Limb (tissue), 2 donors: ENCODE results near the gene CC2D1B.
"Not testable (repeated sequence)": the region's sequence is repeated elsewhere in the genome, so short reads cannot be mapped to it uniquely, and the experiment has no call there.

Experiments used
- DNase-seq, 2 donors: peaks; one replicate each; pipeline ENCODE4 v3.0.0-alpha.2; 2016; ENCODE audit errors: extremely low spot score in 2 of 2

The CC2D1B gene

DNA sequence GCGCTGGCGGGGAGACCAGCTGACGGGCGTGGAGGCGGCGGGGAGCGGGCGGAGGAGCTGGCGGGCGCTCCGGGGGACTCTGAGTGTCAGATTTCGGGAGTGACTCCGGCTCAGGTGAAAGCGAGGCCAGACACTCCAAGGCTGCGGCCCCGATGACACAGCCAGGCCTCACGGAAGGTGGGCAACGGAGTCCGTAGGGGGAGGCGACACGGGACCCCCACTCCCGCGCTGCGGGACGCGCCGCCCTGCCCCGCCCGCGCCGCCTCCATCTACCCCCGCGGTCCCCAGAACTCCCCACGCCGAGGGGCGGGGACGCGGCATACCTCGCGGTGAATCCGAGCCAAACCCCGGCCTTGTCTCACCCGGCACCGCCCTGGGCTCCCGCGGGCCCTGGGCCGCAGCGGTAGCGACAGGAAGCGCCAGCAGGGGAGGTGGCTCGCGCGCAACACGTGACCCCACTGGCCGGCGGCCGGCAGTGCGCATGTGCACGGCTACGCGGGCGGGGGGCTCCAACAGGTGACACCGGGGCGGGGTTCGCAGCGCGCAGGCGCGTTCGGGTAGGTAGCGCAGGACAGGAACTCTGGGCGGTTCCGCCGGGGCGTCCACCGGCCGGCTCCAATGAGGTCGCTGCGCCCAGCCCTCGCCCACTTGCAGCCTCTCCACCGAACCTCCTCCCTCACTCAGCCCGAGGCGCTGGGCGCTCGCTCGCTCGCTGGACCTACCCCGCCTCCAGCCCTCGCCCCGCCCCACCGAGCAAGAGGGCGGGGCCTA is at the start of gene CC2D1B:
Gene CC2D1B (minus strand): TSS at position 460 of the 771 bp plus-strand sequence. CDS start 1,585 bp downstream, outside the sequence.
- peak; percentile 96 to 99 for DNase-seq

GRCh38 chr1:52414942-52415341 is 48.9 kb upstream of the CC2D1B start:
- DNase-seq = no peak

DNA sequence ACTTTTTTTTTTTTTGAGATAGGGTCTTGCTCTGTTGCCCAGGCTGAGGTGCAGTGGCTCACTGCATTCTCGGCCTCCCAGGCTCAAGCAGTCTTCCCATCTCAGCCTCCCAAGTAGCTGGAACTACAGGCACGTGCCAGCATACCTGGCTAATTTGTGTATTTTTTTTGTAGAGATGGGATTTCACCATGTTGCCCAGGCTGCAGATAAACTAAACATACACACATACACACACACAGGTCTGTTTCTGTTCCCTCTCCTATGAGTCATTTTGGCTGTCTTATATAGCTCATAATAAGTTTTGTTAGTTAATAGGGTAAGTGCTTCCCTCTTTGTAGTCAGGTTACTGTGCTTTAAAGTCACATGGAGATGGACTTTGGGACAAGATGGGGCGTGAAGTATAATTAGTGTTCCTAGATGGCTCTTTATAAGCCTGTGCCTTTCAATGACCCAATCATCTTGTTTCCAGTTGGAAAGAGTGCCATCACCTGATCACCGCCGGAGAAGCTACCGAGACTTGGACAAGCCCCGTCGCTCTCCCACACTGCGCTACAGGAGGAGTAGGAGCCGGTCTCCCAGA is 47.5 kb upstream of the CC2D1B start:
- DNase-seq = no peak

DNA sequence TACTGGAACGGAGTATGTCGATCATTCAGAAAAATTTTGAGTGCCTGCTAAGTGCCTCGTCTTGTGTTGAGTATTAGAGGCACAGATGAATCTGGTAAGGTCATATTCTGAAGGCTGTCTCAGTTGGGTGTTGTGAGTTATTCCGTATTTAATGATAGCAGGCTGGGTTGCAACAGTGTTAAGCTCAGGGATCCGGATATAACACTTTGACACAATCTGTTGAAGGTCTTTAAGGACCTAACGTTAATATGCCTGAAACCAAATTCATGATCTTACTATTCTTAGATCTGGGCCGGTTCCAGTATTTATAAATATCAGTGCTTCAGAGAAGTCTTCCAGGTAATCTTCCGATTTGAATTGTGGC is 39.0 kb upstream of the CC2D1B start:
- no peak for DNase-seq

DNA sequence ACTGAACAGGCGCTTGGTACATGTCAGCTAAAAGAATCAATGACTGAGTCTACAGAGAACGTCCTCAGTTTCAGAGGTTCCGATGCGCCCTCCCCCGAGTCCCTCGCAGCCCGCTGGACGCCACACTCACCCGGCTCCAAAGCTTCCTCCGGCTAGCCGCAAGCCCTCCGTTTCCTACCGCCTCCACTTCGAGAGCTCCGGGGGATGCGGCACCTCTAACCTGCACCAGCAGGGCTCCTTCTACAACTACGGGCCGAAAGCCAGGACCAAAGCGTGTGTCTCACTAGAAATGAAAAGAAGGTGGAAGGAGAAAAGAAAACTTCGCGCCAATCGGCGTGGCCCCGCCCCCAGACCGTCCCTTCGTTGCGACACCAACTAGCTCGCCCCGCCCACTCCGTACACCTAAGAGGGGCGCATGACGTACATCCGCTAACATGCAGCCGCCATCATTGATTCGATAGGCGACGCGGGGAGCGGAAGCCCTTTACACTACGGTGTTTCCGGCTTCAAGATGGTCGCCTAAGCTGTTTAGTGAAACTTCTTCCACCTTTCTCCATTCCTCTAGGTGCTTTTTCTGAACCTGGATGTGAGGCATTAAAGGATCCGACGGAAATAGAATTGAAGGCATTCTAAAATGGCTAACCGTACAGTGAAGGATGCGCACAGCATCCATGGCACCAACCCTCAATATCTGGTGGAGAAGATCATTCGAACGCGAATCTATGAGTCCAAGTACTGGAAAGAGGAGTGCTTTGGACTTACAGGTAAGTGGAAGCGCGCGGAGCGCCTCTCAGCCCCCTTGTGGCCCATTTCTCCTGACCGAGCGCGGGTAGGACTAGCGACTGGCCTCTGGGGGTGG is 38.3 kb upstream of the CC2D1B start, which contains the start of the genes ORC1 and PRPF38A:
Gene ORC1 (minus strand): TSS at position 308 of the 859 bp plus-strand sequence. CDS start 2,200 bp downstream, outside the sequence.
Gene PRPF38A (plus strand): TSS at position 487 of the 859 bp plus-strand sequence. CDS start 148 bp downstream, at position 635.
- DNase-seq = peak; percentile 97 to 99

DNA sequence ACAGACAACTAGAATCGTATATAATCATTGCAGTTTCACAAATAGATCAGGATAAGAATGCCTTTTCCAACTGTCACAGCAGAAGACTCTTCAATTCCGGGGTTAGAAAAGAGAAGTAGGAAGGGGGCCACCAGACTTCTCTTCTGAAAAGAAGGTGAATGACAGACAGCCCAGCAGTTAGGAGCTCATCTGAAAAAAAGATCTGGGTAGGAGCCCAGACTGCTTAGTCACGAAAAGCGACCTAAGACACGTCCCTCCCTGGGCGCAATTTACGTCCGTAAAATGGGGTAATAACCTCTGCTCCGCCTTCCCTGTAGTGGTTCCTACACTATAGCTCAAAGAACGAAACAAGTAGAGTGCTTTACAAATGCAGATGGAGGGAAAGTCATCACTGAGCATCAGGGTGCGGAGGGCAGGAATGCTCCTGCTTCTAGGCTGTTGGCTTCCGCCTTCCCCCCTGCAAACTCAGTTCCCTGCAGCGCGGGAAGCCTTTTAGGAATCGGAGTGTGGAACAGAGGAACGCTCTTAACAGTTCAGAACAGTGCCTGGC is 37.6 kb upstream of the CC2D1B start:
- peak; percentile 8 to 25 for DNase-seq

- DNase-seq = no peak
Observed at GRCh38 chr1:52402860-52403240, 36.8 kb upstream of the CC2D1B start.

DNA sequence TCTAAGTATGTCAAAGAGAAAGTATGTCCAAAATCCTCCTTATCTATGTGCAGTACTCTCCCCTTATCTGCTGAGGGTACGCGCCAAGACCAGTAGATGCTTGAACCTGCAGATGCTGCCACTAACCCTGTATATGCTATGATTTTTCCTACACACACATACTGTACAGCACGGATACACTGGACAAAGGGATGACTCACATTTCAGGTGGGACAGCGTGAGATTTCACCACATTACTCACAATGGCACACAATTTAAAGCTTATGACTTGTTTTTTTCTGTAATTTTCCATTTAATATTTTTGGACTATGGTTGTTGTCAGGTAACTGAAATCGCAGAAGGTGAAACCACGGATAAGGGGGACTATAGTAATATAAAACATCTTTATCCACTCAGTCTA is 34.1 kb upstream of the CC2D1B start:
- DNase-seq = no peak

DNA sequence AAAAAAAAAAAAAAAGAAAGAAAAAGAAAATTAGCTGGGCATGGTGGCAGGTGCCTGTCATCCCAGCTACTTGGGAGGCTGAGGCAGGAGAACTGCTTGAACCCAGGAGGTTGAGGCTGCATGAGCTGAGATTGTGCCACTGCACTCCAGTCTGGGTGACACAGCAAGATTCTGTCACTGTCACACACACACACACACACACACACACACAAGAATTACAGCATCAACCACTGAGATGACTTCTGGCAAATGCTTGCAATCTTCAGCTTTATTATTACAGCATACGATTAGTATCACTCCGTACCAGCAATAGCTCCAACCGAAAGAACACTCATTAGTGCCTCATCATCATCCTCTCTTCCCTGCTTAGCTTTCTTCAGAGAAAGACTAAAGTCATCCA is 33.6 kb upstream of the CC2D1B start:
- DNase-seq = no peak

DNA sequence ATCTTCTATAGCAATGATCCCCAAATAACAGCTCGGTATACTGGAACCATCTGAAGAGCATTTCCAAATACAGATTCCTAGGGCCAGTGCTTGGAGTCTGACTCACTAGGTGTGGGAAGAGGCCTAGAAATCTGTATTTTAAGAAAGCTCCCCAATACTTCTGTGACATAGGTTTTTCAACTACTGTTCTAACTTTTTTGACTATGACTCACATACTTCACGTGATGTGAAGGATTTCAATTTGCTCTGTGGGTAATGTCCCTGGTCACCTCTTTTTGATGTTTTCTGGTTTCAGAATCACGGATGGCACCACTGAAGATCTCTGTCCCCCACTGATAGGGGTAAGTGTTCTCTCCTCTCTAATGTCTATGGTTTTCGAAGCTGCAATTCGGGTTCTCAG is 27.2 kb upstream of the CC2D1B start:
- no peak for DNase-seq

- no peak for DNase-seq
Observed at GRCh38 chr1:52386458-52386857, 20.5 kb upstream of the CC2D1B start.

DNA sequence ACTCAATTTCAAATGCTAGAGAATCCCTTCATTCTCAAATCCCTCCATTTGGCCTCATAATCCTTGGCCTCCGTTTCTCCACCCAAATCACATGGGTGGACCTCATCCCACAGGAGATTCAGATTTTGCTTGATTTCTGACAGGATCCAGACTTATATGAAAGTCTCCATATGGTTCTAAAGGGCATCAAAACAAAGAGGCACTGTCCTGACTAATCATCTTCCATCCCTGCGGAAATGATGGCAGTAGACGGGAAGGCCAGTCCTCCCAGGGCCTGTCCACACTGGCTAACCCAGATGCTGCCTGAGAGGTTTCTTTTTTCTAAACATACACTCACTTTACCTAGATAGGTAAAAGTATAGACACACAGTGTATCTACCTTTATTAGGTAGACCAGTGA is 19.4 kb upstream of the CC2D1B start:
- DNase-seq = no peak

DNA sequence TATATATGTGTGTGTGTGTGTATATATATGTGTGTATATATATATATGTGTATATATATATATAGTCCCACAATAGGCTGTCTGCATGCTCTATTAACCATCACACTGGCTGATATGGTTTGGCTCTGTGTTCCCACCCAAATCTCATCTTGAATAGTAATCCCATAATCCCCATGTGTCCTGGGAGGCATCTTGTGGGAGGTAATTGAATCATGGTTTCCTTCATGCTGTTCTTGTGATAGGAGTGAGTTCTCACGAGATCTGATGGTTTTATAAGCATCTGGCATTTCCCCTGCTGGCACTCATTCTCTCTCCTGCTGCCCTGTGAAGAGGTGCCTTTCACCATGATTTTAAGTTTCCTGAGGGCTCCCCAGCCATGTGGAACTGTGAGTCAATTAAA is 3.8 kb upstream of the CC2D1B start:
- DNase-seq = not testable (repeated sequence)

DNA sequence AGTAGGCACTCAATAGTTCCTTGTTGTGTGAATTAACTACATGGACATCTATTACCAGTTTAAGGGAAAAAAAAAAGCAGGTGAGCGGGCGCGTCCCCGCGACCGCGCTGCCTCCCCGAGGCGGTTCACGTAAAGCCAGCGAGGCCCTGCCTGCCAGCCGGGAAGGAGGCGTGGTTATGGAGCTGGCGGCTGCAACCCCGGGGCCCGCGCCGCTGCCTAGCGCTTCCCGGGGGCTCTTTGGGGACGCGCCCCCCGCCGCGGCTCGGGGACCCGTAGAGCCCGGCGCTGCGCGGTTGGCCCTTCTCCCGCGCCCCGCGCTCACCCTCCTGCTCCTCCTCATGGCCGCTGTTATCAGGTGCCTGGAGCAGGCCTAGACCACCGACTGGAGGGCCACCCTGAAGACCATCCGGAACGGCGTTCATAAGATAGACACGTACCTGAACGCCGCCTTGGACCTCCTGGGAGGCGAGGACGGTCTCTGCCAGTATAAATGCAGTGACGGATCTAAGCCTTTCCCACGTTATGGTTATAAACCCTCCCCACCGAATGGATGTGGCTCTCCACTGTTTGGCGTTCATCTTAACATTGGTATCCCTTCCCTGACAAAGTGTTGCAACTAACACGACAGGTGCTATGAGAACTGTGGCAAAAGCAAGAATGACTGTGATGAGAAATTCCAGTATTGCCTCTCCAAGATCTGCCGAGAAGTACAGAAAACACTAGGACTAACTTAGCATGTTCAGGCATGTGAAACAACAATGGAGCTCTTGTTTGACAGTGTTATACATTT is 2.6 kb upstream of the CC2D1B start:
- peak; percentile 43 to 71 for DNase-seq

DNA sequence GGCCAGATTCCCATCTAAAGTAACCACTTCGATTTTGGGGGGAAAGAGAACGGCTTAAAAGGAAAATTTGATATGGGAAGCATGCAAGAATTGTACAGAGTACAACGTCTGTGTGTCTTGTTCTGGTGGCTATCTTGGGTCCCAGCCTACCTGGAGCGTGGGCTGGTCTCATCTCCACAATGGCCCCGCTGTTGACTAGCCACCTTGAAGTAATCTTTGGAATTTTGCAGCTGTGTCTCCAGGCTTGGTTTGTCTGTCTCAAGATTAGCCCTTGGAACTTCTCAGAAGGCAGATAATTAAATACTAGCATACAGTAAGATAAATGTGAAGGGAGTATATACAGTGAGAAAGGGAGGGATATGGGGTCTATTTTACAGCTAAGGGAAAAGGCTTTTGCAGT is 1.3 kb upstream of the CC2D1B start:
- no peak for DNase-seq

GRCh38 chr1:52366517-52366827 is 467 bp upstream of the CC2D1B start:
- no peak for DNase-seq

GRCh38 chr1:52365071-52365745 is 797 bp downstream of the CC2D1B start:
- DNase-seq = peak in 1 of 2 donors; percentile 50

DNA sequence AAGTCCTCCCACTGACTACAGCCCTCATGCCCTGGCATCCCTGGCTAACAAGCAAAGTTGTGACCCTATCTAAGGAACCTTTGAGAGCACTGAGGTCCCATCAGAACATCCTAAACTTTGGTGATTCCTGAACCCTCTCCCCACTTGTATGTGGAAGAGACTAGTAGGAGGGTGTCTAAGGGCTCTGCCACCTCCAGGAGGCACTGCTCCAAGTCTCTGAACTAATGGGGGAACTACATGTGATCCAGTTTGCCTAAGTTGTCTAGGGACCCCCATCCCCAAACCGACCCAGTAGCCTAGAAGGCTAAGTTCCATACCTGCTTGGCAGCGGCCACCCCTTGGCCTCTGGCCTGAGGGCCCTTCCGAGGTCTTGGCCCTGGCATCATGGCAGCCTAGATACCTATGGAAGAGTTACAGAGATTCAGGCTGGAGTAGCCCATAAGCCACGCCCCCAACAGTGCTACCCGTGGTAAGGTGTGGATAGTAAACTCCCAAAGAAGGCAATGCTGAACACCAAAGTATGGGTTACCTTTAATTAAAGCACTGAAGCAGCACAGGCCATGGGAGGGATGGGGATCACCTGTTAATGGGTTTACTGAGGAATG is 1.7 kb downstream of the CC2D1B start:
- DNase-seq = no peak

- DNase-seq = no peak
Observed at GRCh38 chr1:52360595-52360968, 5.4 kb downstream of the CC2D1B start.
